DMS53 treated with DMSO at 0.1 percent for 48 hours (cell line): ENCODE data around the gene NET1.
"Not testable (repeated sequence)": the region's sequence is repeated elsewhere in the genome, so short reads cannot be mapped to it uniquely, and the experiment has no call there.

Source experiments
- DNase-seq: peaks from one replicate; lab custom pipeline; 2025; ENCODE audit not compliant: unreplicated experiment; lab: John Stamatoyannopoulos, UW

NET1 gene, protein sequence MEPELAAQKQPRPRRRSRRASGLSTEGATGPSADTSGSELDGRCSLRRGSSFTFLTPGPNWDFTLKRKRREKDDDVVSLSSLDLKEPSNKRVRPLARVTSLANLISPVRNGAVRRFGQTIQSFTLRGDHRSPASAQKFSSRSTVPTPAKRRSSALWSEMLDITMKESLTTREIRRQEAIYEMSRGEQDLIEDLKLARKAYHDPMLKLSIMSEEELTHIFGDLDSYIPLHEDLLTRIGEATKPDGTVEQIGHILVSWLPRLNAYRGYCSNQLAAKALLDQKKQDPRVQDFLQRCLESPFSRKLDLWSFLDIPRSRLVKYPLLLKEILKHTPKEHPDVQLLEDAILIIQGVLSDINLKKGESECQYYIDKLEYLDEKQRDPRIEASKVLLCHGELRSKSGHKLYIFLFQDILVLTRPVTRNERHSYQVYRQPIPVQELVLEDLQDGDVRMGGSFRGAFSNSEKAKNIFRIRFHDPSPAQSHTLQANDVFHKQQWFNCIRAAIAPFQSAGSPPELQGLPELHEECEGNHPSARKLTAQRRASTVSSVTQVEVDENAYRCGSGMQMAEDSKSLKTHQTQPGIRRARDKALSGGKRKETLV

DNA sequence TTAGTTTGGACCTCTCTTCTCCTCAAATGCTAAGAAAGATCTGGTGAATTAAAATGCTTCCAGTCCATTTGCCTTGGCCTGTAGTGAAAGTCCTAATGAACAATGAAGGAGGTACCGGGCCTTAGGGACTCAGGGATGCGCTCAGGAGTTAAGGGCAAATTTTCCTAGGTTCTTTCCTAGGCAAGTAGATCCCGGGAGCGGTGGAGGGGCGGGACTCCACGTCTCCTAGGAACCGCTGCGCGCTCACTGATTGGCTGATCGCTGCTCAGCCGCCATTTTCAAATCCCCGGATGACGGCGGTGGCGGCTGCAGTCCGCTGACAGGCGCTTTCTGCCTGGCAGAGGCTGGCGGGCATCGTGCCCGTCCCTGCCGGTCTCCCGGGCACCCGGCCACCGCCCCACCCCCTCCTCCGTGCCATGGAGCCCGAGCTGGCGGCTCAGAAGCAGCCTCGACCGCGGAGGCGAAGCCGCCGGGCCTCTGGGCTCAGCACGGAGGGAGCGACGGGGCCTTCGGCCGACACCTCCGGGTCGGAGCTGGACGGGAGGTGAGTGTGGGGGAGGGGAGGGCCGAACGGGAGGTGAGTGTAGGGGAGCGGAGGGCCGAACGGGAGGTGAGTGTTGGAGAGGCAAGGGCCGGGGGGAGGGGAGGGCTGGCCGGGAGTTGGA, at the start of gene NET1:
Gene NET1, plus strand, starts transcription at position 281 of the 665 bp plus-strand sequence. Its CDS starts 136 bp downstream, at position 417.
- peak; percentile 90 for DNase-seq

DNA sequence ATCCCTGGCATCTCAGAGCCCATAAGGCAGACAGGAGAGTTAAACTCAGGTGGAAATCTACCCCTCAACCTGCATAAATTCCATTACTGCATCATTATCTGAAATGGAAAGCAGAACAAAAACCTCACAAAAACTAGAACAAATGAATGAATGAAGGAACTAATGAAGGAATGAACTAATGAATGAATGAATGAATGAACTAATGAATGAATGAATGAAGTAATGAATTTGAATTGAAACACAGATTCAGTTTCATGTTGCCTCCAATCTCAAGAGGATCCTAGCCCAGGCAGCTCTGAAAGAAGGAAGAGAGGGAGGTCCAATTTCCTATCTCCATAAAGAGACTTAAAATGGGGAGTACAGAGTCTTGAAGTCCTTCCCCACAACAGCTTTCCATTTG, 49.5 kb upstream of the NET1 start:
- no peak for DNase-seq

- DNase-seq, result no peak
These were observed 48.0 kb upstream of the NET1 start for GRCh38 chr10:5364374-5364773.

DNA sequence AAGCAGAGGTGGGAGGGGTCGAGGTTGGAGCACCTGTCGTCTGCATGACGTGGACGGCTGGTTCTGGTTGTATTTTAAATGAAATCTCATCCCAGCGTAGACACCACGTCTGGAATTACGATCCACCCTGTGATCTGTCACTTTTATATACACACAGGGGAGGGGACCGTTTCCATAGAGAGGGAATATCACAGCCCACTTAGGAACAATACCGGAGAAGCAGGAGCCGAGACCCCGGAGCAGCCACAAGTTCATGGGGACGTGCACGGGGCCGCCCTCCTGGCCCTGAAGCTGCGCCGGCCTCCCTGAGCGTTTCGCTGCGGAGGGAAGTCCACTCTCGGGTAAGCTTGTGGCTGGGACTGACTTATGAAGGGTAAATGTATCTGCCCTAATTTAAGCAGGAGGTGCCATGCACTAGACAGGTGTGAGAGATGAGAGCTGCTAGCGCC, 47.4 kb upstream of the NET1 start, which contains the start of gene UCN3:
Gene UCN3, plus strand, starts transcription at position 77 of the 449 bp plus-strand sequence. CDS start 8,755 bp downstream, outside the sequence.
- no peak for DNase-seq

DNA sequence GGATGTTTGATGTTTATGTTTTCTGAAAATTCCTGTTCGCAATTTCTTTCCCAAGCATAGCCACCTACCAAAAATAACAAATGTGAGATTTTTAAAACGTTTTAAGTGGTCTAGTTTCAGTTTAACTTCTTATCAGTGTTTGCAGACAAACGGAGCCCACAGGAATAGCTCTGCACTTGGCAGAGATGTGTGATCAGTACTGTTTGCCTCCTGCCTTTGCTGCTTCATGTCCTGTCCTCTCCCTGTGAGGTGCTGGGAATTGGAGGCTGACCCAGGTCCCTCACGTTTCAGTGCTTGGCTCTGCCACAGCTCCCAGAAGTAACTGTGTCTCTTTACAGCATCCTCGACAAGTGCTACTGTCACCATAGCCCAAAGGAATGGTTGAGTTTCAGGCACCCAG, 46.4 kb upstream of the NET1 start:
- no peak for DNase-seq

GRCh38 chr10:5369362-5370158, 42.8 kb upstream of the NET1 start:
- DNase-seq, result no peak

DNA sequence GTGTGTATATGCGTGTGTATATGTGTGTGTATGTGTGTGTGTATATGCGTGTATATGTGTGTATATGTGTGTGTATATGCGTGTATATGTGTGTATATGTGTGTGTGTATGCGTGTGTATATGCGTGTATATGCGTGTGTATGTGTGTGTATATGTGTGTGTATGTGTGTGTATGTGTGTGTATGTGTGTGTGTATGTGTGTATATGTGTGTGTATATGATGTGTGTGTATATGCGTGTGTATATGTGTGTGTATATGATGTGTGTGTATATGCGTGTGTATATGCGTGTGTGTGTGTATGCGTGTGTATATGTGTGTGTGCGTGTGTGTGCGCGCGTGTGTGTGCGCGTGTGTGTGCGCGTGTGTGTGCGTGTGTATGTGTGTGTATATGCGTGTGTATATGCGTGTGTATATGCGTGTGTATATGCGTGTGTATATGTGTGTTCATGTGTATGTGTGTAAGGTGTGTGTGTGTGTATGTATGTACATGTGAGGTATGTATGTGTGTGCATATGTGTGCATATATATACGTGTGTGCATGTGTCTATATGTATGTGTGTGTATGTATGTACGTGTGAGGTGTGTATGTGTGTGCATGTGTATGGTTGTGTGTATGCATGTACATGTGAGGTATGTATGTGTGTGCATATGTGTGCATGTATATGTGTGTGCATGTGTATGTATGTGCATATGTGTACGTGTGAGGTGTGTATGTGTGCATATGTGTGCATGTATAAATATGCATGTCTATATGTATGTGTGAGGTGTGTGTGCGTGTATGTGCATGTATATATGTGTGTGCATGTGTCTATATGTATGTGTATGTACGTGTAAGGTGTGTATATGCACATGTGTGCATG, 41.6 kb upstream of the NET1 start:
- no peak for DNase-seq

DNA sequence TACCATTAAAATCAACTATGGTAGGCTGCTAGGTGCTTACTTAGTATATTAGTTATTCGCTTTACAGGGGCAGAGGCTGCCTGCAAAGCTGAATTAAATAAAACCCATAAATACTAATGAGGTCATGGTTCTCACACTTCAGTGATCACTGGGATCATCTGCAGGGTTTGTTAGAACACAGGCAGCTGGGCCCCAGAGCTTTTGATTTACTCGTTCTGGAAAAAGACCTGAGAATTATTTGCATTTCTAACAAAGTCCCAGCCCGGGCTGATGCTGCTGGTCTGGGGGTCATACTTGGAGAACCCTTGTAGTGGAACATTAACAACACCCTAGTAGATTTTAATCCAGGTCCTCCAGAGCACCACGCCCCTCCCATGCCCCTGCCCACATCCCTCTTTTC, 39.0 kb upstream of the NET1 start:
- DNase-seq, result no peak

DNA sequence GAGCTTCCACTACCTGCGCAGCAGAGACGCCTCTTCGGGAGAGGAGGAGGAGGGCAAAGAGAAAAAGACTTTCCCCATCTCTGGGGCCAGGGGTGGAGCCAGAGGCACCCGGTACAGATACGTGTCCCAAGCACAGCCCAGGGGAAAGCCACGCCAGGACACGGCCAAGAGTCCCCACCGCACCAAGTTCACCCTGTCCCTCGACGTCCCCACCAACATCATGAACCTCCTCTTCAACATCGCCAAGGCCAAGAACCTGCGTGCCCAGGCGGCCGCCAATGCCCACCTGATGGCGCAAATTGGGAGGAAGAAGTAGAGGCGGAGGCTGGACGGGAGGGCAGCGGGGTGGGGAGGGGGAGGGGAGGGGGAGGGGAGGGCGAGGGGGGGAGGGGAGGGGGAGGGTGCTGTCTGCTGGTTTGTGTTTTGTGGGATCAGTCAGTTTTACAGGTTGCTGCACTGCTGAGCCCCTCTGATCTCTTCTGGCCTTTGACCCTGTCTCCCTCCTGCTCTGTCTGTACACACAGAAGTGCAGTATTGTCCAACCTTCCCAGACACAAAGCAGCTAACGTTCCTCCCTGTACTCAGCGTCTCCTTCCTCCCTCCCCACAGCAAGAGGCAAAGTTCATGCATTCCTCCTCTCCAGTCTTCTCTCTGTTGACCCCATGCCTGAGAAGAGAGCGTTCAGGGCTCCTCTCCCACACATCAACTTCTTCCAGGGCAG, 38.3 kb upstream of the NET1 start:
- no peak for DNase-seq

- DNase-seq, result no peak
These were observed 35.9 kb upstream of the NET1 start for GRCh38 chr10:5376450-5376849.

DNA sequence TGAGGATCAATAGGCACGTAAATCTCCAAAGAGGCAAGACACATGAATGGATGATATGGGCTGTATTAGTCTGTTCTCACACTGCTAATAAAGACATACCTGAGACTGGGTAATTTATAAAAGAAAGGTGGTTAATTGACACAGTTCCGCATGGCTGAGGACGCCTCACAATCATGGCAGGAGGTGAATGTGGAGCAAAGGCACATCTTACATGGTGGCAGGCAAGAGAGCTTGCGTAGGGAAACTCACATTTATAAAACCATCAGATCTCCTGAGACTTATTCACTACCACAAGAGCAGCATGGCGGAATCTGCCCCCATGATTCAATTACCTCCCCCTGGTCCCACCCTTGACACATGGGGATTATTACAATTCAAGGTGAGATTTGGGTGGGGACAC, 33.2 kb upstream of the NET1 start:
- DNase-seq, result not testable (repeated sequence)

DNA sequence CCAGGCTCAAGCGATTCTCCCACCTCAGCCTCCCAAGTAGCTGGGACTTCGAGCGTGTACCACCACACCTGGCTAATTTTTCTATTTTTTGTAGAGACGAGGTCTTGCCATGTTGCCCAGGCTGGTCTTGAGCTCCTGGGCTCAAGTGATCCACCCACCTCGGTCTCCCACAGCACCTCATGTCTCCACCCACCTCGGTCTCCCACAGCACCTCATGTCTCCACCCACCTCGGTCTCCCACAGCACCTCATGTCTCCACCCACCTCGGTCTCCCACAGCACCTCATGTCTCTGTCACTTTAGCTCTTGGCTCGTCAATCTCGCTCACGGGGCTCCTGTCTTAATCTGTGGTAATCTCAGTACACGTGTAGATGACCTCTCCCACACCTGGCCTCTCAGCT, 32.0 kb upstream of the NET1 start:
- not testable (repeated sequence) for DNase-seq

DNA sequence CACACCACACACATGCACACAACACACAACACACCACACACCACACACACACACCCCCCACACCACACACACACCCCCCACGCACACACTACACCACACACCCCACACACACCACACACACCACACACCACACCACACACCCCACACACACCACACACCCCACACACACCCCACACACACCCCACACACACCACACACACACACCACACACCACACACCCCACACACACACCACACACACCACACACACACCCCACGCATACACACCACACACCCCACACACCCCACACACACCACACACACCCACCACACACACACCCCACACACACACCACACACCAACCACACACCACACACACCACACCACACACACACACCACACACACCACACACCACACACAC, 31.2 kb upstream of the NET1 start:
- no peak for DNase-seq

- no peak for DNase-seq
These were observed 27.1 kb upstream of the NET1 start for GRCh38 chr10:5385224-5385623.

- DNase-seq, result no peak
These were observed 25.2 kb upstream of the NET1 start for GRCh38 chr10:5387169-5387568.

- DNase-seq, result no peak
These were observed 21.7 kb upstream of the NET1 start for GRCh38 chr10:5390607-5391205.

DNA sequence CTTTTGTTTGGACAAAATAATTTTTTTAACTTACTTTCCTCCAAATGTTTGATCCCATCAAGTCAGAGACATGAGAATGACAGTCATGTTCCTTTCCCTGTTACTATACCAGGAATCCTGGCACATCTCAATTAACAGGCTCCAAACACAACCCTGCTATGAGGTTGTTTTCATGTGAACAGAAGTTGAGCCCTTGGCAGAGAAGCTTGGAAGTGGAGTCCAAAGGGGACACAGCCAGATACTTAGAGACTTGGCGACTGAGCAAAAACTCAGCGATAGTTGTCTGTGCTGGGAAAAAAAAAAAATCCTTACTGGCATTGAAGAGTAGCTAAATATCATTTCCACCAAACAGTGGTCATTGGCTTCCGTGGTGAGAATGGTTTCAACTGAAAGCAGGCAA, 20.6 kb upstream of the NET1 start:
- DNase-seq, result no peak

GRCh38 chr10:5393529-5393928, 18.8 kb upstream of the NET1 start:
- DNase-seq, result no peak

- no peak for DNase-seq
These were observed 17.2 kb upstream of the NET1 start for GRCh38 chr10:5395168-5395567.
